Left renal pelvis (tissue), 4 donors: Measurements from ENCODE around the gene UCKL1. TPM values are rescaled to one million over a fixed set of nuclear protein-coding genes. Genes with fewer than 3 reads are reported as not detected.
A peak's percentile ranks its signal among the peaks of the same experiment; 100 is the strongest.
"Not testable (repeated sequence)": the region's sequence is repeated elsewhere in the genome, so short reads cannot be mapped to it uniquely, and the experiment has no call there.

Source experiments
- DNase-seq, 4 donors: peaks; one replicate each; pipeline ENCODE4 v3.0.0-alpha.2; 2013; ENCODE audit warnings: low read depth in 4 of 4, low spot score in 3 of 4
- polyA plus RNA-seq, 4 donors: library from polyadenylated mRNA; unstranded; fragments of 120-200 nt; gene quantifications; one replicate each; pipeline ENCODE4 v1.2.1, GENCODE V29; 2013; ENCODE audit not compliant: insufficient read length in 4 of 4

UCKL1 gene
- polyA plus RNA-seq, result 10 to 100 TPM; 37.1 to 69.4 (median 43.9) TPM

DNA sequence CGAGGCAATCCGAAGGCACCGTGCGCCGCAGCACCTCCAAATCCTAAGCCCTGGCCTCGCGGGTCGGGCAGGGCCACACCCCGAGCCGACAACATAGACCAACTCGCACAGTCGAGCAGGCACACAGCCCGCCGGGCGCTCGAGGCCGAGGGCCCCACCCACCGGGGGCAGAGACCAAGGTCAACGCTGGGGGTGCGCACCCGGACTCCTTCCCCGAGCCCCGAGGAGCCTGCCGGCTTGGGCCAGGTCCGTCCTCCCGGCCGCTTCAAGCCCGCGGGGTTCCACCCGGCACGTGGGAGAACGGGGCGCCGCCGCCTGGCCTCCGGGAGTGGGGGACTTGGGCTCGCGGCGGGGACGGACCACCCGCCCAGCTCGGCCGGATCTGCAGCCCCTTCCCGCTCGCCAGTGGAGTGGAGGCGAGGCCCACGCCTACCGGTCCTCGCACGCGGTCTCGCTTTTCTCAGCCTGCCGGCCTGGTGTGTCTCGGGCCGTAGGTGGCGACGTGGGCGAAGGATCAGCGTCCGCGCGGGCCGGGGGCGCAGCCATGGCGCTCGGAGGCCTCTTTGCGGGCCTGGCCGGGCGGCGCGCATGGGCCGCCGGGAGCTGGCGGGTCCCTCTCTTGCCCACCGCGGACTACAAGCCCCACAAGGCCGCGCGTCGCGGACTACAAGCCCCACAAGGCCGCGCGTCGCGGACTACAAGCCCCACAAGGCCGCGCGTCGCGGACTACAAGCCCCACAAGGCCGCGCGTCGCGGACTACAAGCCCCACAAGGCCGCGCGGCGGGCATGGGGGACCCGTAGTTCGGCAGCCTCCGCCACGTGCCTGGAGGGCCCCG, at the start of gene UCKL1:
UCKL1 (minus strand) TSS at position 590 of the 837 bp plus-strand sequence; CDS start at position 546, 44 bp downstream.
- peak in 1 of 4 donors; percentile 81 for DNase-seq

DNA sequence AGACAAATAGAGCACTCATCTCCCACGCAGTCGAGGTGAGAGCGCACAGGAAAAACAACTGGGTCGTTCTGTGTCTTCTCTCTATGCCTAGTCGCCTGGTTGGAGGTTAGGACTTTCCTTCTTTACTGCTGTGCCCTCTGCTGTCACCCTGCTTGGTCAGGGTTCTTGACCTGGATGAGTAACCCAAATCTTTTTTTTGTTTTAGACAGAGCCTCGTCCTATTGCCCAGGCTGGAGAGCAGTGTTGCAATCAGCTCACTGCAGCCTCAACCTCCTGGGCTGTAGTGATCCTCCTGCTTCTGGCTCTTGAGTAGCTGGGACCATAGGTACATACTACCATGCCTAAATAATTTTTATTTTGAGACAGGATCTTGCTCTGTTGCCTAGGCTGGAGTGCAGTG, 49.2 kb upstream of the UCKL1 start:
- DNase-seq, result no peak

DNA sequence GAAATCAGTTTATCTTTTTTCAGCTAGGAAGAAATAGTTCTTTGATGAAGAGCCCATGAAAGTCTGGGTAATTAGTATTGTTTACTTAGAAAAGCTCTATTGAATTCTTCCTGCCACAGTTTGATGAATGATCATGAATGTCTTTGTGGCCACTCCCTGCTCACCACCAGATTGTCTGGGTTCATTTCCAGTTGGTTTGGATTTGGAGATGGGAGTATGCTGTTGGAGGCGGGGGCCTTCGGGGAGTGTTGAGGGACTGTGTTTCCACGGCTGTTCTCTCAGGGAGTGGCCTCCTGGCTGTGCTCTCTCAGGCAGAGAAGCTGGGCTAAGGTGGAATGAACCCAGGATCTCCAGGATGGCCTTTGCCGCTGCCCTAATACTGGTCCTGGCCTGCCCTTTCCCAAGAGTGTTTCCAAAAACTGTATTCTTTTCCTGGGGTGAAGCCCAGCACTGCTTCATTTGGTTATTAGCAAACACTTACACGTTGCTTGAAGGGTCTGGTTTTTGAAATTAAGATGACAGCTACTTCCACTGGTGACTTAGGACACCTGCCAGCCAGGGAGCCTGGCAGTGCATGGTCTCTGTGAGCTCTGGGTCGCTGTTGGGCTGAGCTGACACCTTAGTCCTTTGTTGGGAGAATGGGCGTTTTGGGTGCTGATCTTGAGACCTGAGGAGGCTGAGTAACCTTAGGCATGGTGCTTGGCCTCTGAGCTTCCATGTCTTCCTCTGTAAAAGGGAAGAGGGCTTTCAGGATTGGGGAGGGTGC, 47.9 kb upstream of the UCKL1 start:
- DNase-seq, result no peak

DNA sequence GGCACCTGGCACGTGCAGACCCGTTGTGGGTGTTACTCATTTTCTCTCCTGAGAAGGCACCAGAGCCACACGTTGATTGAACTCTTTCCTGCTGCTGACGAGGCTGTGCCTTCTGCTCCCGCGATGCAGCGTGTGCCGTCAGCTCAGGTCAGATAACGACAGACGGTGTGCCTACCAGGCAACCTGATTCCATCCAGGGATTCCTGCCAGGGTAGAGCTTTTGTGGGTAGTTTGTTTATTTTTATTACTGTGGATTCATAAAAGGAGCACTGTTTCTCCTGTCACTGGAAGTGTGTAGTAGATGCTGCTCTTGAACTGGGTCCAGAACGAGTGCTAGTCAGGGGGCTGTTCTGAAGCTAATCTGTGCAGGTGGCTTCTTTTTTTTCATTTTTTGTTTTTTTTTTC, 45.4 kb upstream of the UCKL1 start:
- DNase-seq, result no peak

DNA sequence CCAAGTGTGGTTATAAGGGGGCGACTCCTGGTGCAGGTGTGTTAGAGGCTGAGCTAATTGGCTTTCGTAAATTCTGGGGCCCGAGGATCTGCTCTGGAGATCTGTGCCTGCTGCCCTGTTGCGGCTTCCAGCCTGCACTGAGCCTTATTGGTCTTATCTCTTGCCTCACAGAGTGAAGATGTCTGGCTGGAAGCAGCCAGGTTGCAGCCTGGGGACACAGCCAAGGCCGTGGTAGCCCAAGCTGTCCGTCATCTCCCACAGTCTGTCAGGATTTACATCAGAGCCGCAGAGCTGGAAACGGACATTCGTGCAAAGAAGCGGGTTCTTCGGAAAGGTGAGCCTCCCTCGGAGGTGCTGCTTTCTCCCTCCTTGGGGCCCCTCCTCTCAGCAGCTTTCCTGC, 44.7 kb upstream of the UCKL1 start:
- DNase-seq, result no peak

DNA sequence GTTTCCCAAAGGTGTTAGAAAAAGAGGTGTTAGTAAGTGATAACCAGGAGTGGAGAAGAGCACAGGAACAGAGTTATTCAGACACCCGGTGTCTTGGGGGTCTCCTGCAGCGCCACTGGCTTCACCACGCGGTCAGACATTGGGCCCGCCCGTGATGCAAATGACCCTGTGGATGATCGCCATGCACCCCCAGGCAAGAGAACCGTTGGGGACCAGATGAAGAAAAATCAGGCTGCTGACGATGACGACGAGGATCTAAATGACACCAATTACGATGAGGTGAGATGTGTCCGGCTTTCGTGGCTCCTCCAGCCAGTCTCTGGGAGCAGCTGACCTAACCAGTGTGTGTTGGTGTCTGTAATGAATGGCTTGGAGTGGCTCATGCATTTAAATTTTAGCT, 26.7 kb upstream of the UCKL1 start:
- DNase-seq, result no peak

GRCh38 chr20:63980806-63981728, 24.9 kb upstream of the UCKL1 start, which contains the start of gene PRPF6:
TSS of gene PRPF6 (plus strand) at chr20:63981132. CDS start at chr20:63981246, 114 bp downstream.
- peak; percentile 82 to 88 (median 86) for DNase-seq

- DNase-seq, result no peak
Measured at GRCh38 chr20:63980317-63980805, 24.1 kb upstream of the UCKL1 start.

GRCh38 chr20:63979557-63980316, 23.5 kb upstream of the UCKL1 start, which contains the start of gene SAMD10:
TSS of gene SAMD10 (minus strand) at chr20:63979642. CDS start at chr20:63979467, 175 bp downstream.
- no peak for DNase-seq

- no peak for DNase-seq
Measured at GRCh38 chr20:63979229-63979556, 23.0 kb upstream of the UCKL1 start.

GRCh38 chr20:63978319-63979228, 22.4 kb upstream of the UCKL1 start:
- no peak for DNase-seq

- DNase-seq, result no peak
Measured at GRCh38 chr20:63977739-63978276, 21.6 kb upstream of the UCKL1 start.

DNA sequence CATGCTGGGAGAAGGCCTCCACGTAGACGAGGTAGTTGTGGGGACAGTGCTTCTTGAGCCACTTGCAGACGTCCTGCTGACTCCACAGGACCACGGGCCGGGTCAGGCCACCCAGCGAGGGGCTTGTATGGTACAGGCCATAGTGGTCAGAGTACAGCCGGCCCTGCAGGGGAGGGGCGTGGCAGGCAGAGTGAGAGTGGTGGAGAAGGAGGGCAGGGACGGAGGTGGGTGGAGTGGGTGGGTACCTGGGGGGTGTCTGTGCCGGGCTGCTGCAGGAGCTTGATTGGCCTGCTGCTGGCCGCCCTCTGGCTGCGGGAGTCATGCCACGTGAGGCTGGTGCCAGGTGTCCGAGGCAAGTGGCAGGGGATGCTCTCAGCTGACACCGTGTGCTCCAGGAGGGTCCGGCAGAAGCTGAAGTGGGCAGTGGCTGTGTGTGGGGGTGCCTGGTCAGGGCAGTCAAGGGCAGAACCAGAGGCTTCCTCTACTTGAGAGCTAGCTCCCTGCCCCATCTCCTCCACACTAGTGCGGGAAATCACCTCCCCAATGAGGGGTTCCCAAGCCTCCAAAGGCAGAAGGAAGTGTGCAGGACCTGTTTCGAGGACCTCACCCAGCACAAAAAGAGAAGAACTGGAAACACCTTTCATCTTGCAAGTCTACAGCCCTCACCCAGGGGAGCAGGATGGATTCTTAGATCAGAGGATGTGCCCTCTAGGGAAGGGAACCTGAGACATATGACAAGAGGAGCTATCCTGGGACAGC, 20.9 kb upstream of the UCKL1 start:
- no peak for DNase-seq

GRCh38 chr20:63976511-63976910, 20.3 kb upstream of the UCKL1 start:
- not testable (repeated sequence) for DNase-seq

- DNase-seq, result no peak
Measured at GRCh38 chr20:63974402-63975200, 18.4 kb upstream of the UCKL1 start.

- peak in 2 of 4 donors; percentile 70 to 77 for DNase-seq
Measured at GRCh38 chr20:63973636-63974401, 17.6 kb upstream of the UCKL1 start.
